A549 (cell line): ENCODE results near the gene MYCN.

Experiments used
- CHD4 ChIP-seq: fragments of 200-600 bp; sonication (generic); IDR thresholded peaks from 2 replicates; pipeline ENCODE4 v1.6.1; 2016; ENCODE audit warnings: antibody characterized with exemption, mild to moderate bottlenecking, borderline replicate concordance
- CTCF ChIP-seq: fragments of >200 bp; sonication (Bioruptor Twin); formaldehyde crosslinking; IDR thresholded peaks from 3 replicates; pipeline ENCODE4 v1.5.1; 2016
- EP300 ChIP-seq, 2 experiments: fragments of >200 bp; sonication (Bioruptor Twin); formaldehyde crosslinking; IDR thresholded peaks; 2 replicates in 1 of 2; 3 replicates in 1 of 2; pipeline ENCODE4 v1.6.1; 2016 to 2017
- KDM5A ChIP-seq: fragments of 200-600 bp; sonication (generic); IDR thresholded peaks from 2 replicates; pipeline ENCODE4 v1.6.1; 2016; ENCODE audit warnings: antibody characterized with exemption, mild to moderate bottlenecking
- MAX ChIP-seq: IDR thresholded peaks from 2 replicates; pipeline ENCODE4 v1.6.1; 2012
- MYC ChIP-seq: IDR thresholded peaks from 2 replicates; pipeline ENCODE4 v1.6.1; 2012; ENCODE audit warnings: mild to moderate bottlenecking, inconsistent platforms, low read length, improper control_type of control experiment, borderline replicate concordance
- NR3C1 ChIP-seq: fragments of >200 bp; sonication (Bioruptor Twin); formaldehyde crosslinking; IDR thresholded peaks from 3 replicates; pipeline ENCODE4 v1.6.1; 2017
- PHF8 ChIP-seq: fragments of 200-600 bp; sonication (generic); IDR thresholded peaks from 2 replicates; pipeline ENCODE4 v1.6.1; 2016; ENCODE audit warnings: low read depth, mild to moderate bottlenecking, antibody characterized with exemption, moderate library complexity, borderline replicate concordance
- POLR2A ChIP-seq: IDR thresholded peaks from 2 replicates; pipeline ENCODE4 v1.6.1; 2012; ENCODE audit warnings: mild to moderate bottlenecking, low read length
- SMC3 ChIP-seq: fragments of >200 bp; sonication (Bioruptor Twin); formaldehyde crosslinking; IDR thresholded peaks from 3 replicates; pipeline ENCODE4 v1.6.1; 2018; ENCODE audit warnings: inconsistent platforms
- ZFP36 ChIP-seq: fragments of 450-650 bp; IDR thresholded peaks from 2 replicates; pipeline ENCODE4 v1.6.1; 2014; ENCODE audit warnings: borderline replicate concordance; ENCODE audit not compliant: partially characterized antibody

- TF ChIP-seq CTCF (peak; percentile 32), EP300 (IDR thresholded peaks at IDR 0.05) (no peak), CHD4 (no peak), NR3C1 (no peak), POLR2A (no peak), SMC3 (no peak; the same call in 2 of the 3 replicates), ZFP36 (no peak), KDM5A (no peak), MYC (no peak), MAX (no peak), PHF8 (no peak)
Measured at GRCh38 chr2:15943378-15944280, 3.3 kb downstream of the MYCN start.
